ENCODE results near the gene OR2T34. TPM values are rescaled to one million over a fixed set of nuclear protein-coding genes. Genes with fewer than 3 reads are reported as not detected.

Gene OR2T34
- total RNA-seq, 1 experiment from 2014 or later: not detected

GRCh38 chr1:248622570-248623001 is 48.0 kb upstream of the OR2T34 start:
- Histone ChIP-seq H2BK5ac (ENCODE audit: insufficient read length, low read length) (no peak overlapping the region), H3K9ac (ENCODE audit: extremely low read depth, insufficient read length, low read length) (no peak overlapping the region), H4K8ac (replicated peaks; ENCODE audit: insufficient read length, low read depth, low read length) (no peak overlapping the region), H3K79me1 (ENCODE audit: insufficient read depth, low read depth, low read length, poor library complexity, severe bottlenecking) (no peaks in the 10 kb centered on the region), H3K14ac (ENCODE audit: insufficient read depth, low read length) (no peak overlapping the region), H3K79me2 (ENCODE audit: insufficient read depth, low read length) (no peaks in the 10 kb centered on the region), H4K20me1 (ENCODE audit: control insufficient read depth, insufficient read depth, insufficient read length) (no peaks in the 10 kb centered on the region), H3K4me2 (ENCODE audit: insufficient read depth, insufficient read length, low read length) (no peak overlapping the region), H3K4me1 (ENCODE audit: insufficient read depth, low read length) (no peaks in the 10 kb centered on the region), H2AFZ (ENCODE audit: low read length) (no peak overlapping the region), H3K27ac (ENCODE audit: insufficient read length, low read depth, low read length) (no peak overlapping the region), H4K91ac (ENCODE audit: insufficient read length, low read depth, low read length) (no peak overlapping the region), H2BK20ac (ENCODE audit: low read depth, low read length, poor library complexity, severe bottlenecking) (no peak overlapping the region), H2AK5ac (ENCODE audit: insufficient read length, low read length) (no peak overlapping the region), H3K23me2 (ENCODE audit: insufficient read length, low read depth, low read length, poor library complexity, severe bottlenecking) (no peaks in the 10 kb centered on the region), H4K5ac (ENCODE audit: insufficient read length, low read depth, low read length) (no peak overlapping the region), H2BK15ac (ENCODE audit: low read depth, low read length) (no peak overlapping the region), H3K56ac (ENCODE audit: insufficient read length, low read depth, low read length) (no peak overlapping the region), H2BK120ac (ENCODE audit: low read depth, low read length, poor library complexity, severe bottlenecking) (no peak overlapping the region), H3K4ac (ENCODE audit: low read depth, low read length) (no peak overlapping the region), H2BK12ac (ENCODE audit: insufficient read length, low read depth, low read length) (no peak overlapping the region), H3K23ac (ENCODE audit: insufficient read length, low read depth, low read length) (no peak overlapping the region), H3T11ph (ENCODE audit: low read length) (no peak overlapping the region), H3K9me3 (ENCODE audit: control insufficient read depth, low read depth, low read length) (peaks cover 78% of the 10 kb centered on the region), H3K18ac (ENCODE audit: insufficient read length, low read depth, low read length) (no peak overlapping the region), H3K27me3 (ENCODE audit: insufficient read depth, low read length) (no peaks in the 10 kb centered on the region)
- Mint-ChIP-seq H3K4me1 (no peaks in the 10 kb centered on the region), H3K27ac (no peak overlapping the region), H3K9me3 (peaks cover 45 to 47% of the 10 kb centered on the region in 2 experiments), H3K36me3 (ENCODE audit: insufficient read depth in 1 of 3, low read depth in 3 of 3) (no peaks in the 10 kb centered on the region; a peak in 2 of 7 replicates), H3K4me3 (no peak overlapping the region), H3K27me3 (ENCODE audit: low read depth) (no peaks in the 10 kb centered on the region)
- peak; percentile 49 for TF ChIP-seq CTCF (conservative IDR thresholded peaks at IDR 0.05)
- no CpG with 5 or more reads among the region's 4 CpGs for WGBS (ENCODE audit: extremely low coverage, insufficient read length, low lambda C conversion rate)
- no peak for DNase-seq
